Stimulated activated memory B cell treated with anti-CD40 and anti-IgM and Interleukin-4, amounts not matched to agents 10 μg/mL and 1 μg/mL and 100 μg/mL, for 72 hours (primary cell): ENCODE measurements around the gene RPL39L.

Experiments
- ATAC-seq: fragments of 150-1000 bp; cut with Tn5 transposase; 2 replicates; pipeline ENCODE4 v1.10.0; 2021
- H3K27ac Mint-ChIP-seq: one replicate; pipeline ENCODE4 v1.8.0; 2022; ENCODE audit warnings: mild to moderate bottlenecking, mixed read lengths
- H3K27me3 Mint-ChIP-seq: one replicate; pipeline ENCODE4 v1.8.0; 2022; ENCODE audit warnings: mixed read lengths
- H3K36me3 Mint-ChIP-seq: one replicate; pipeline ENCODE4 v1.8.0; 2022; ENCODE audit warnings: mixed read lengths
- H3K4me1 Mint-ChIP-seq: one replicate; pipeline ENCODE4 v1.8.0; 2022; ENCODE audit warnings: mixed read lengths
- H3K4me3 Mint-ChIP-seq: one replicate; pipeline ENCODE4 v1.8.0; 2022; ENCODE audit warnings: mild to moderate bottlenecking, moderate library complexity, mixed read lengths
- H3K9me3 Mint-ChIP-seq: one replicate; pipeline ENCODE4 v1.8.0; 2022; ENCODE audit warnings: mixed read lengths

Gene RPL39L

GRCh38 chr3:187086831-187087230 lies 52.5 kb downstream of the RPL39L start:
- Mint-ChIP-seq H3K9me3 (peaks cover 11% of the 10 kb centered on the region), H3K4me1 (peaks cover 15% of the 10 kb centered on the region), H3K27me3 (no peaks in the 10 kb centered on the region), H3K36me3 (peaks cover 12% of the 10 kb centered on the region), H3K4me3 (no peak overlapping the region), H3K27ac (no peak overlapping the region)
- ATAC-seq = no peak

- H3K27me3 Mint-ChIP-seq = no peaks in the 10 kb centered on the region
- H3K9me3 Mint-ChIP-seq = peaks cover 6% of the 10 kb centered on the region
- peaks cover 15% of the 10 kb centered on the region for H3K4me1 Mint-ChIP-seq
- no peak overlapping the region for H3K27ac Mint-ChIP-seq
- H3K4me3 Mint-ChIP-seq = no peak overlapping the region
- ATAC-seq = no peak
- H3K36me3 Mint-ChIP-seq = peaks cover 14% of the 10 kb centered on the region
Measured at GRCh38 chr3:187085933-187086332, 53.4 kb downstream of the RPL39L start.

DNA sequence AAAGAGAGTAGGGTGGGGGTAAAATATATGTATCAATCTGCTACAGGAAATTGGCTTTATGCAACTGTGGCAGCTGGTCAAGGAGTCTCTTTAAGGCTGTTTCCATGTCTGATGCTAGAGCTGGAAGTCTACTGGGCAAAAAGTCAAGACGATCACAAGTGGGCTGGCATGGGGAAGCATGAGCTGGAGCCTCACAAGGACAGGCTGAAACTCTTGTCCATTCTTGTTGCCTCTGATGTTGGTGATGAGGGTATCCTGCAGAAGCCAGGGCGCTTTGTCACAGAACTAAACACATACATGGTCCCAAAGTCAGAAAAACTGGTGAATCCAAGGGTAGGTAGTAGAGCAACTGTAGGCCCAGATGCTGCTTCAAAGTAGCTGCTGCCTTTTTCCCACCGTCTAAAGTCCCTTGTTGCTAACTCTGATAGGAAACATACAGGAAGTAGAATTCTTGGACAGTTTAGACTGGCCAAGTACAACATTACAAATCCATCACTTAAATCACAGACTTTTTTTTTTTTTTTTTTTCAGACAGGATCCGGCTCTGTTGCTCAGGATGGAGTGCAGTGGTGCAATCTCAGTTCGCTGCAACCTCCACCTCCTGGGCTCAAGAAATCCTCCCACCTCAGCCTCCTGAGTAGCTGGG lies 54.2 kb downstream of the RPL39L start:
- H3K4me3 Mint-ChIP-seq = no peak overlapping the region
- ATAC-seq = no peak
- no peaks in the 10 kb centered on the region for H3K27me3 Mint-ChIP-seq
- H3K36me3 Mint-ChIP-seq = peaks cover 16% of the 10 kb centered on the region
- H3K27ac Mint-ChIP-seq = no peak overlapping the region
- peaks cover 6% of the 10 kb centered on the region for H3K9me3 Mint-ChIP-seq
- peaks cover 15% of the 10 kb centered on the region for H3K4me1 Mint-ChIP-seq

DNA sequence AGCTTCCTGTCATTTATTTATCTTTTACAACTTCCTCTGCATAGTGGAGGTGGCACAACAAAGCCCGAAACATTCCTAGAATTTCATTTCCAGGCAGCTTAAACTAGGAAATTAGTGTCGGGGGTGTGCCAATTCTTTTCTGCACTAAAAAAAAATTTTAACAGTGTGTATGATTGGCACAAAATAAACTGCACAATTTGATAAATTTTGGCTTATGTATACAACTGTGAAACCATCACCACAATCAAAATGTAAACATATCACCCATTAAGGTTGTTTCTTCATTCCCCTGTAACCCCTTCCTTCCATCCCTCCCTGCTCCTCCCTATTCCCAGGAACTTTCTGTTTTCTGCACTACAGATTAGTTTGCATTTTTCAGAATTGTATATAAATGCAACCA lies 54.7 kb downstream of the RPL39L start:
- Mint-ChIP-seq H3K36me3 (peaks cover 12% of the 10 kb centered on the region), H3K4me1 (peaks cover 19% of the 10 kb centered on the region)

DNA sequence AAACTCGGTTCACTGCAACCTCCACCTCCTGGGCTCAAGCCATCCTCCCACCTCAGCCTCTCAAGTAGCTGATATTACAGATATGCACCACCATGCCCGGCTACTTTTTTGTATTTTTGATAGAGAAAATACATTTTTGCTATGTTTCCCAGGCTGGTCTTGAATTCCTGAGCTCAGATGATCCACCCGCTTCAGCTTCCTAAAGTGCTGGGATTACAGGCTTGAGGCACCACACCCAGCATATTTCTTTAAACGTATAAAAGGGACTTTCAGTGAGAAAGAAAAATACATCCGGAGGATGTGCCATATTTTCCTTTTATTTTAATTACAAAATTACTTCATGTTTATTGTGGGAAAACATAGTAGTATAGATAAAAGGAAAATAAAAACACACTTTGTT lies 55.2 kb downstream of the RPL39L start:
- no peaks in the 10 kb centered on the region for H3K27me3 Mint-ChIP-seq
- H3K9me3 Mint-ChIP-seq = peaks cover 6% of the 10 kb centered on the region
- peaks cover 16% of the 10 kb centered on the region for H3K36me3 Mint-ChIP-seq
- H3K4me3 Mint-ChIP-seq = no peak overlapping the region
- peaks cover 19% of the 10 kb centered on the region for H3K4me1 Mint-ChIP-seq
- H3K27ac Mint-ChIP-seq = no peak overlapping the region
- ATAC-seq = no peak

More for the DNA sequence above, 54.7 kb downstream of the RPL39L start:
- Mint-ChIP-seq H3K27ac (no peak overlapping the region), H3K27me3 (no peaks in the 10 kb centered on the region), H3K9me3 (peaks cover 6% of the 10 kb centered on the region), H3K4me3 (no peak overlapping the region)
- no peak for ATAC-seq

- peak overlapping the region; percentile 41 for H3K27ac Mint-ChIP-seq
Measured at GRCh38 chr3:187082758-187083375, 56.4 kb downstream of the RPL39L start.

GRCh38 chr3:187080799-187081450 lies 58.4 kb downstream of the RPL39L start:
- Mint-ChIP-seq H3K4me1 (peaks cover 28% of the 10 kb centered on the region), H3K27ac (no peak overlapping the region), H3K9me3 (no peaks in the 10 kb centered on the region), H3K4me3 (no peak overlapping the region), H3K36me3 (peaks cover 39% of the 10 kb centered on the region), H3K27me3 (no peaks in the 10 kb centered on the region)
- no peak for ATAC-seq

More at GRCh38 chr3:187082758-187083375, 56.4 kb downstream of the RPL39L start:
- Mint-ChIP-seq H3K9me3 (peaks cover 2% of the 10 kb centered on the region), H3K36me3 (peaks cover 22% of the 10 kb centered on the region), H3K4me3 (no peak overlapping the region), H3K4me1 (peaks cover 17% of the 10 kb centered on the region), H3K27me3 (no peaks in the 10 kb centered on the region)
- no peak for ATAC-seq

DNA sequence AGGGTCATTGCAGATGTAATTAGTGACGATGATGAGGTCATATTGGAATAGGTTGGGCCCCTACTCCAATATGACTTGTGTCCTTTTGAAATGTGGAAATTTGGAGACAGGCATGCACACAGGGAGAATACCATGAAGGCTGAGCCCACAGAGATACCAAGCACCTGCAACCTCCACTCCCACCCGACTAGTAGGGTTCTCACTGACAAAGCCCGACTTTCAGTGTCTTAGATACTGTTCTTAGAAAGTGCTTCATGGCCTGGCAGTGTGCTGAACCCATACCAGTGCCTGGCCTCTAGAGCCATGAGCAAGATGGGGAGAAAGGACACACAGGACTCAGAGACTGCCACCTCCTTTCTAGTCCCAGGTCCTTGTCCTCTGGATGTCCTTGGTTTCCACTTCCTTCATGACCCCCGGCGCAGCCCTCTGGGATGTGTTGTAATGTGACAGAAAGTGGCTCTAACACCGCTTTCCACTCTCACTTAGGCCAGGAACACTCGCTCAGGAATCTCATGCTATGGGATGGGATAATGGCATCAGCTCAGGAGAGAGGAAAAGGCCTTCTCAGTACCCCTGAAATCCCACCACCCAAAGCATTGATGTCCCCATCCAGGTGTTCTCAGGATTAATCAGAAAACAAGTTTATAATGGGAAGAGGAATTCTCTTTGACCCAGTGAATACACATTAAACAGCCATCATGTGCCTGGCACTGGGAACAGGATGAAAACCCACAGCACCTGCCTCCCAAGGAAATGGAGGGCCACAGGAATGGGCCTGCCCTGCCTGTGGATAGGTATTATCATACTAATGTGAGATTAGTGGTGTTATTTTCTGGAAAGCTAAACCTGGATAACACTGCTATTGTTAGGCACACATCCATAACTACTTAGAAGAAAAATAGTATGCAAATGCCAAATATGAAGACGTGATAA lies 59.9 kb downstream of the RPL39L start:
- peak overlapping the region; percentile 51 for H3K27ac Mint-ChIP-seq
- H3K36me3 Mint-ChIP-seq = peaks cover 52% of the 10 kb centered on the region
- H3K27me3 Mint-ChIP-seq = no peaks in the 10 kb centered on the region
- peak; percentile 41 for ATAC-seq
- no peak overlapping the region for H3K4me3 Mint-ChIP-seq
- H3K9me3 Mint-ChIP-seq = no peaks in the 10 kb centered on the region
- peaks cover 31% of the 10 kb centered on the region for H3K4me1 Mint-ChIP-seq

GRCh38 chr3:187077537-187077936 lies 61.8 kb downstream of the RPL39L start:
- H3K27ac Mint-ChIP-seq = peak overlapping the region; percentile 42
- peaks cover 66% of the 10 kb centered on the region for H3K36me3 Mint-ChIP-seq
- ATAC-seq = no peak

GRCh38 chr3:187077085-187077484 lies 62.2 kb downstream of the RPL39L start:
- H3K36me3 Mint-ChIP-seq = peaks cover 66% of the 10 kb centered on the region
- ATAC-seq = no peak
- H3K27me3 Mint-ChIP-seq = no peaks in the 10 kb centered on the region
- peak overlapping the region; percentile 42 for H3K27ac Mint-ChIP-seq
- H3K4me3 Mint-ChIP-seq = no peak overlapping the region
- no peaks in the 10 kb centered on the region for H3K9me3 Mint-ChIP-seq
- peaks cover 40% of the 10 kb centered on the region for H3K4me1 Mint-ChIP-seq

More at GRCh38 chr3:187077537-187077936, 61.8 kb downstream of the RPL39L start:
- peaks cover 44% of the 10 kb centered on the region for H3K4me1 Mint-ChIP-seq
- no peaks in the 10 kb centered on the region for H3K9me3 Mint-ChIP-seq
- no peak overlapping the region for H3K4me3 Mint-ChIP-seq
- no peaks in the 10 kb centered on the region for H3K27me3 Mint-ChIP-seq

DNA sequence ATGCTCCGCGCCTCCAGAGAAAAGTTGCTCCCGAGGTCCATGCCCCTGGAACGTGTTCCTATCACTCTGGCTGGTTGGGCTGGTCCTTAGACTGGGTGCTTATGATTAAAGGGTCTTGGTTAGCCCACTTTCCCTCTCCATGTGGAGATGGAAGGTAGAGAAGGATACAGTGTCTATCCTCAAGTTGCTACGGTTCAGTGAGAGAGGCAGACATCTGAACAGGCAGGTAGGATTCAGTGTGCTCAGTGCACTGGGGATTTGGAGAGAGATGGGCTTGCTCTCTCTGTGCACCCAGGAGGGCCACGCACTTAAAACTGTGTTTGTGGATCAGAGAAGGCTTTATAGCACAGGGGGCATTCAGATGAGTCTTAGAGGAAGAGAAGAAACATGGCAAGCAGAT lies 63.0 kb downstream of the RPL39L start:
- peaks cover 67% of the 10 kb centered on the region for H3K36me3 Mint-ChIP-seq
- H3K27me3 Mint-ChIP-seq = no peaks in the 10 kb centered on the region
- H3K4me3 Mint-ChIP-seq = no peak overlapping the region
- H3K27ac Mint-ChIP-seq = peak overlapping the region; percentile 20
- ATAC-seq = no peak
- H3K4me1 Mint-ChIP-seq = peaks cover 40% of the 10 kb centered on the region
- H3K9me3 Mint-ChIP-seq = no peaks in the 10 kb centered on the region

DNA sequence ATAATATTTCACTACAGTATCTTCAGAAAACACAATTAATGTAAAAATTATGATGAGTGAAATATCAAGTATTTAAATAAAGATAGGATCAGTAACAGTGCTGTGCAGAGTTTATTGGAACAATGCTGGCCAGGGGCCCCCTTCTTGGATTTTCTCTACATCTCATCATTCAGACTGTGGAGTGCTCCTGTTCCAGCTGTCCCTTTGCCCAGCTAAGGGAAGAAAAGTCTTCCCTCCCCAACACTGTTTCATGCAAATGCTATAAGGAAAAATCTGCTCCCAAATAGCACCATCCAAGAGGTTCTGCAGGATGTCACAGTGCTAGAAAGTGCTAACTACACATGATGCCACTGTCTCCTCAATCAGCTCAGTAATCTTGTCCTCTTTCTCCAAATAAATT lies 64.5 kb downstream of the RPL39L start:
- H3K4me1 Mint-ChIP-seq = peaks cover 50% of the 10 kb centered on the region
- peak overlapping the region; percentile 56 for H3K27ac Mint-ChIP-seq
- H3K4me3 Mint-ChIP-seq = no peak overlapping the region
- H3K9me3 Mint-ChIP-seq = no peaks in the 10 kb centered on the region
- peaks cover 77% of the 10 kb centered on the region for H3K36me3 Mint-ChIP-seq
- H3K27me3 Mint-ChIP-seq = no peaks in the 10 kb centered on the region
- ATAC-seq = no peak

- ATAC-seq = no peak
- H3K27ac Mint-ChIP-seq = peak overlapping the region; percentile 56
Measured at GRCh38 chr3:187073581-187074098, 65.7 kb downstream of the RPL39L start.

DNA sequence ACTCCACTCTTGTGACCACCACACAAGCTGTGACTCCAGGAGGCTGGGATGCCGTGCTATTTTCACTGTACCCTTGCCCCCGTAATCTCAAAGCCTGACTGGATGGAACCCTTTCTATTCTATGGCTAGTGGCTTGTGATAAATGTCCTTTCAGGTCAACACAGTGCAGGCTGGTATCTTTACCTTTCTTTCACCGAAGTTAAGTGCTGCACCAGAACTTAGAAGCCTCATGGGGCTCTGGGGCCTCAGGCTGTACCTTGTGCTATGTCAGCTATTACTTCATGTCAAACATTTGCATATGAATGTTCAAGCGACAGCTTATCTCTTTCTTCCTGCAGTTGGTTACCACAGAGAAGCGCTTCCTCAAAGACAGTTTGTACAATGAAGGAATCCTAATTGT lies 66.8 kb downstream of the RPL39L start:
- ATAC-seq = peak; percentile 68
- Mint-ChIP-seq H3K4me3 (no peak overlapping the region), H3K27ac (peak overlapping the region; percentile 56), H3K36me3 (peaks cover 79% of the 10 kb centered on the region), H3K27me3 (no peaks in the 10 kb centered on the region), H3K4me1 (peaks cover 60% of the 10 kb centered on the region), H3K9me3 (peaks cover 3% of the 10 kb centered on the region)

More at GRCh38 chr3:187073581-187074098, 65.7 kb downstream of the RPL39L start:
- Mint-ChIP-seq H3K27me3 (no peaks in the 10 kb centered on the region), H3K4me3 (no peak overlapping the region), H3K9me3 (peaks cover 3% of the 10 kb centered on the region), H3K36me3 (peaks cover 80% of the 10 kb centered on the region), H3K4me1 (peaks cover 53% of the 10 kb centered on the region)

DNA sequence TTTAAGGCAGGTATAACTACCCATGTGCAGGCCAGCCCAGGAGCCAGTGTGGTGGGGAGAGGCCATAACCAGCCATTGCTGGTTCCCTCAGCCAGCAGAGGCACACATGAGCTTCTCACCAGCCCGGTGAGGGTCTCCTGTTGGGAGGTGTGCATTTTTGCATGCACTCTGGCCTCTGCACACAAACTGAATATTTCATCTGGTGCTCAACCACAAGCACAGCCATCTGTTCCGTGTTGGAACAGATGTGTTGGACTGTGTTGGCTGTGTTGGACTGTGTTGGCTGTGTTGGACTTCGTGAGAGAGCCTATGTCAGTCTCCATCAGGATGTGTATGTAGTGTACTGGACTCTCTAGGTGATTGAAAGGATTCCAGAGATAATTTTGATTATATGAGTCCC lies 67.2 kb downstream of the RPL39L start:
- H3K27ac Mint-ChIP-seq = peak overlapping the region; percentile 56
- no peak for ATAC-seq

More for the DNA sequence above, 67.2 kb downstream of the RPL39L start:
- H3K27me3 Mint-ChIP-seq = no peaks in the 10 kb centered on the region
- peaks cover 81% of the 10 kb centered on the region for H3K36me3 Mint-ChIP-seq
- peaks cover 3% of the 10 kb centered on the region for H3K9me3 Mint-ChIP-seq
- peaks cover 61% of the 10 kb centered on the region for H3K4me1 Mint-ChIP-seq
- no peak overlapping the region for H3K4me3 Mint-ChIP-seq
